ENCODE data around the gene CGNL1.

The CGNL1 gene

DNA sequence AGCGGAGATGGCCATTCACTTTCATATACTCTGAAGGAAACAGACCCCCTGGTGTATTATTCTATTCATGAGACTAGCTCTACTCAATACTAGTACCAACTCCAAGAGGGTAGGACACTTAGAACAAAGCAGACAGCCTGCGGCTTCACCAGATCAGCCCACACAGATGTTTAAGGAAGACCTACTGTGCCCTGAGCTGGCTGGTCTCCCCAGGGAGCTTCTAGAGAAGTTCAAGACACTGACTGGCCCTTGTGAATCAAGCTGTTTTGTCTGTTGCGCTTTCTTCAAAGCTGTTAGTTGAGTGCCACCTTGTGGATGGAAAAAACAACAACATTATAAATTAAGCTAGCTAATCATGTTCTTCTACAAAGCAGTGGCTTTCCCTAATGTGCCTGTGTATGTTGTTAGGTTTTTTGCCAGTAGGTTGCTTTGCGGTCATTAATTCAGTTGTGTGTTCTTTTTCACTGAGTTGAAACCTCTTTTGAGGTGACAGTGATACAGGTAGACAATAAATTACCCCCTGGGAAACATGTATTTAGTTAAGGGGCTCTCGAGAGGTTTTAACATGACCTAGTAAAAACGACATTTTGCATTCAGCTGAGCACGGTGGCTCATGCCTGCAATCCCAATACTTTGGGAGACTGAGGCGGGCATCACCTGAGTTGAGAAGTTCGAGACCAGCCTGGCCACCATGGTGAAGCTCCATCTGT, 151.2 kb downstream of the CGNL1 start:
- DNase-seq, result peak; percentile 54

DNA sequence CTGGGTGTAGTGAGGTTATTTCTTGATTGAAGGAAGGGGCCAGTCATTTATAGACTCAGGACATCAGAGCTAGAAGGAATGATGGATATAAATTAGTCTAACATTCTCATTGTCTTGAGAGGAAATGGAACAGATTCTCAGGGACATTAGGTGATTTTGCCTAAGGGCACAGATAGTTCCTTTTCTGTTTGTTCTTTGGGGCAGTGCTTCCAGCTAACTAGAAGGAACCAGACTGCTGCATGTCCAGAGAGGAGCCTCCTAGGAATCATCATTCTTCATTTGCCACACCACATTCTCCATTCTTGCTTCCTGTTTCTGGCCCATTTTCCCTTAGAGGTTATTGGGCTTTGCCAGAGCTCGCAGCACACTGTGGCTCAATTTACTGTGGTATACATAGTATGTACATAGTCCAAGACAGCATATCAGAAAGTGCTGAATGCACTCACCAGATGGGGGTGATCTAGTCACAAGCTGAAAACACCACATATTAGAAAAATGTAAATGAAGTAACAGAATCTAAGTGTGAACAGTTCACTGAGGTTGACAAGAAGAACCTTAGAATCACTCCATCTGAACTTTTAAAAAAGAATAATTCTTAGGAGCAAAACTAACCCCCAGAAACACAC, 152.7 kb downstream of the CGNL1 start:
- DNase-seq, result no peak

DNA sequence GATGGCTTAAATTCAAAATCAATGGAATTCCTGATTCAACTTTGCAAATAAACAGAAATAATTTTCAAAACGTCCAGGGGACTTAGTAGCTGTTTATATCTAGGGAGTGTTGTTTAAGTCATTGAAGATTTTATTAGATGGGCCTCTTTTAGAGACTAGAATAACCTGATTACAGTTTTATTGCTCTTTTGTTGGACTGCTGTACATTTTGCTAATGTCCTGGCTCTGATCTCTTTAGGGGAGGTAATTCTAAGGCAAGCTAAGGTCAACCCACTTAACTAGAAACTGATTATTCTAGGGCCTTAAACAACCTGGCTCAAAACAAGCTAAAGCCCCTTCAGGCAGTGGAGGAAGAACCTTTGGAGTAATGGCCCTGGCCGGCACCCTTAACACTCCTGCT, 153.4 kb downstream of the CGNL1 start:
- DNase-seq, result no peak

DNA sequence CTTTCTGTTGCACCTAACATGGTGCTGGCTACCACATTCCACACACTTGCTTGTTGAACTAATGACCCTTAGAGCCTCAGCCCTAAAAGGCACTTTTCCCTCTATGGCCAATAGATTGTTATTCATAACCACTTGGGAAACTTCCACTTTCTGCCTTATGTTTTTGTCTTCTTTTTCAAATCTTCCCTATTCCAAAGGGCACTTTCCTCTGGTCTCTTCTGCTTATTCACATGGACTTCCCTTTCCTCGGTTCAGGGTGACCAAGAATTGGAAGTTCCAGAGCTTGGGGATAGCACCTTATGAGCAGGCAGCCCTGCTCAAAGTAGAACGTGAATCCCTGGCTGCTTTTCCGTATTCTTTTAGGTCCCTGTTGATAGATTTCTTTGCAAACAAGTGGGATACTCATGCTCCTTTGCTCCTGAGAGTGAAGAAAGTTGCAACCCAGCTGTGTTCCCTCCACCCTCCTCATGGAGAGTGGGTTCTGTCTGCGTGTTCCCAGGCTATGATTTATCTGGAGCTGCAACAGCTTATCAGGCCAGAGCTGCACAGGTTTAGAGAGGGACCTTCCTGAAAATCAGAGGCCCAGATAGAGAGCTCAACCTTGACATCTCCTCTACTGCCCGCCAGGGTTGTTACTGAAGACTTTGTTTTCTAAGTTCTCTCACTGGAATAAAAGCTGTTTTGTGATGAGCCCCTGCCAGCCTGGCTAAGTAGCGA, 156.6 kb downstream of the CGNL1 start:
- no peak for DNase-seq

DNA sequence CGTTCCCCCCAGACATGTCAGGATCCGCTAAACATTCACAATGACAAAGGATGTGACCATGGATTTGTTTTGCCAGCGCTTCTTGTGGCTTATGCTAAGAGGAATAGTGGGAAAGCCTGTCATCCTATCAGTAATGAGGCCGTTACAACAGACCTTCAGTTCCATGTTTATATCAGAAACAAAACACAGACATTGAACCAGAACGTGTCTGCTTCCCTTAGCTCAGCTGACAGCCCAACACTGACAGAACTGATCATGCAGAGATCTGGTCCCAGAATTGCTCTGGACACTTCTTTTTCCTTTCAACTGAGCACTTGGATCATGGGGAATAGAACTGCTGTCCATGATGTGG, 157.1 kb downstream of the CGNL1 start:
- no peak for DNase-seq

DNA sequence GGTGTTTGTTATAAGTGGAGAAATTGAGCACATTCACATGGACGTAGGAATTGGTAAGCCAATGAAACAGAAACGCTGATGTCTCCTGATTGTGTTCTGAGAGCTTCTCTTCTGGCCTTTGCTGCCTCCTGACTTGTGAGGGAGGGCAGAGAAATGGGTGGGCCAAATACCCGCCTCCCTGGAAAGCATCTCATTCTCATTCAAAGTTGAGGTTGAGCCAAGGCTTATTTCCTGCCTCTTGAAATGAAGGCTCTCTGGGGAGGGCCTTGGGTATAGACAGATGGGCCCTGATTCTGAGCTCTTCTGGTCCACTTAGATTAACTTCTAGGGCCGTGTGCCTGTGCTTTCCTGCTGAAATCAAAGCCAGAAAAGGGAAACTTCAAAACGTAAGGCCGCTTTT, 158.0 kb downstream of the CGNL1 start:
- DNase-seq, result no peak

DNA sequence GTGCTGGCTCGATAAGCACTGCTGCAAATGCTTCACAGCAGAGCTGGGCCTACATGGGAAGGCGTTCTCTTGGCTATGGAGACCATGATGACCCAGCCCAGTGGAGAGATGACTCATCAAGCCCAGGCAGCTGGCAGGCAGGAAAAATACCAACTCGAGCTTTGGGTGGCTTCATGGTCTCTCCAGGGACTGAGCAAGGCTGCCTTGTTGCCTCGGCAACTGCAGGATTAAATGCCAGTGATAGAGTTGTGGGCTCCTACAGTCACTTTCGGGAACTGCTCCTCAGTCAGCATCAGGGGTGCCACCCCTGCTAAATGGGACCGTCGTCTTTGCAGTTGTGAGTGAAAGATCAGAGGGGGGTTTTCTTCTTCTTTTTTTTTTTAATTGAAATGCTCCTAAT, 160.8 kb downstream of the CGNL1 start:
- DNase-seq, result no peak

DNA sequence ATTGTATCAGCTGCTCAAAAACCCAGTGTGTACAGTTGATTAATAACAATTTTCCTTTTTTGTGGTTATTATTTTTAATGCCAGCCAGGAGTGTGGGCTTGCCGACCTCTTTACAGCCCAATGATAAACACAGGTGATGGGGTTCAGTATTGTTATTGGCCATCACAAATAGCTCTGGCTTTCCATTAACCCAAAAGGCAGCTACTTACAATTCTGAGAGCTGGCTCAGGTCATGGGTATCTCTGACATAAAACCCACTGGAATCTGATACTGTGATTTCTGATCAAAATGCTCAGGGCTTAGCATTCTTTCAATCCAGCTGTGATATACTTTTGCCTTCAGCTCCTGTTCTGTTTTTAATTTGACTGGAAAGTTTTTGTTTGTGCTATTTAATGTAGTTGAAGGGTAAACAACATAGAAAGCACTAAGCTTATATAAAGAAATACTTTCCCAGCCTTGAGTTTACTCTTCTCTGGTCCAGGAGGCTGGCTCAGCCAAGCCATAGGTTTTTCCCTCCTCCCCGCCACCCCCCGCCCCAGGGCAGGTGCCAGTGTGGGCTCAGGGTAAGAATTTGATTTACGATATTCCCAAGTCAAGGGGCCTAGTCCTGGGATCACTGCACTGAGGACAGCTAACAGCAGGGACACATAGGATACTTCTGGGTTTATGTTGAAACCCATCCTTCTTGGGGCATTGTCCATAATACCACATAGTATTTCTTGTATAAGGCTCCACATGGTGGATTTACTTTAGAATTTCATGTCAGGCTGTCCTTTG, 161.4 kb downstream of the CGNL1 start:
- DNase-seq, result no peak

DNA sequence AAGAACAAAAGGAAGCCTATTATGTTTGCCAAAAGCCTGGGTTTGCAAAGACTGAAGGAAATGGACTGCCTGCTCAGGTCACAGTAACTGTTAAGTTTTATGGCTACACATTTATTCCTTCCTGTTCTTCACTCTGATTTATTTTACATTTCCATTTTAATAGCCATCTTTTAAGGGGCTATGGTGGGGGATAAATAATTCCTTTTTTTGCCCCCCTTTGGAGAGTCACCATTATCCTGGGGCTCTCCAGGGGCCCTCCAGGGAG, 161.9 kb downstream of the CGNL1 start:
- DNase-seq, result no peak

DNA sequence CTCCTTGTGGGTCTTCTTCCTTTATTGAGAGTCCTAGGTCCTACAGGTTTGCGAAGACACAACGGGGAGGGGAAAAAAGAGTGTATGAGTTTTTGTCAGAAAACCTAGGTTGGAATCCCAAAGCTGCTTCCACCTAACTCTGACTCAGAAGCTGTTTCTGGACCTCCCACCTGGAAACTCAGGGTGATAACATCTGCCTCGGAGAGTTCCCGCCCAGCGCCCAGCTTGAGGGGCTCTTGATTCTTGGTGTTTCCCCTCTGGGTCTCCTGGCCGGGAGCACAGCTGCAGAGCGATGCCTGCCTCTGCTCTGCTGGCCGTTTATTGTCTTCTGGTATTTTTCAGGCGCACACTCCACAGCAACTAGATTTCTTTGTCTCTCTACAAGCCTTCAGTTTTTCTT, 162.5 kb downstream of the CGNL1 start:
- DNase-seq, result no peak

DNA sequence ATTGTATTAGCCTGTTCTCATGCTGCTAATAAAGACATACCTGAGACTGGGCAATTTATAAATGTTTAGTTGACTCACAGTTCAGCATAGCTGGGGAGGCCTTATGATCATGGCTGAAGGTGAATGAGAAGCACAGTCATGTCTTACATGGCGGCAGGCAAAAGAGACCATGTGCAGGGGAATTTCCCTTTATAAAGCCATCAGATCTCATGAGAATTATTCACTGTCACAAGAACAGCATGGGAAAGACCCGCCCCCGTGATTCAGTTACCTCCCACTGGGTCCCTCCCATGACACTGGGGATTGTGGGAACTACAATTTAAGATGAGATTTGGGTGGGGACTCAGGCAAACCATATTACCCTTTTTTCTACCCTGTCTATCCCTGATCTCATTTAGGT, 163.9 kb downstream of the CGNL1 start:
- DNase-seq, result no peak

DNA sequence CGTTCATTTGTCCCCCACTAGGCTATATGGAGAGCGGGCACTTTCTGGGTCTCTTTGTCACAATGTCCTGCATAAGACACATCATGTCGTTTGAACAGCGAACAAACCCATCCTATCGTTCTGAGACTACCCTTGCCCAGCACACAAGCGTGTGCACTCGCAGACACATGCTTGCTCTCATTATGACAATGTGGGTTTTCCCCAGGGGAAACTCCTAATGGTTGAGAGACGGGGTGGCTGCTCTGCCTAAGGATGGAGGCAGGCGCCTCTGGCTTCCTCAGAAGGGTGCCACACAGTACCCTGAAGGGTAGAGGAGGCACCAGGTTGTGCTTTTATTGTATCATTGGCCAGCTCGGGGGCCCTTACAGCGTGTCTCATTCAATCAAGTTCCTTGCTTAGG, 164.4 kb downstream of the CGNL1 start:
- peak; percentile 75 for DNase-seq

DNA sequence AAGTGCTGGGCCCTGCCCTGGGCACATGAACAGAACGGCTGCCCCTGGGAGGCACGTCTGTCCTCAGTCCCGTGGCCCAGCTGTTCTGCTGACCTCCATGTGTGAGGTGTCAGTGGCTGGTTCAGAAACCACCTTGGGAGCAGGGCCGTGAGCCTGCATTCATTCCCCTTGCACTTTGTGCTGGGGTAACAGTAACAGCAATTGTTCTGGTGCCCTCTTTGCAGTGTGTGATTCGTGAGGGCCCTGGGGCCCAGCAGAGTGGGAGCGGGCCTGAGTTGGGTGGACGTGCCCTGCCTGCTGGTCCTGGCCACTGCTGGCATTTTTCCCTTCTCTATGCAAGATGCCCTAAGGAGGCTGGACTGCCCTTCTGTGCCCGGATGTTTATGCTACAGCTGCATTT, 165.0 kb downstream of the CGNL1 start:
- no peak for DNase-seq

DNA sequence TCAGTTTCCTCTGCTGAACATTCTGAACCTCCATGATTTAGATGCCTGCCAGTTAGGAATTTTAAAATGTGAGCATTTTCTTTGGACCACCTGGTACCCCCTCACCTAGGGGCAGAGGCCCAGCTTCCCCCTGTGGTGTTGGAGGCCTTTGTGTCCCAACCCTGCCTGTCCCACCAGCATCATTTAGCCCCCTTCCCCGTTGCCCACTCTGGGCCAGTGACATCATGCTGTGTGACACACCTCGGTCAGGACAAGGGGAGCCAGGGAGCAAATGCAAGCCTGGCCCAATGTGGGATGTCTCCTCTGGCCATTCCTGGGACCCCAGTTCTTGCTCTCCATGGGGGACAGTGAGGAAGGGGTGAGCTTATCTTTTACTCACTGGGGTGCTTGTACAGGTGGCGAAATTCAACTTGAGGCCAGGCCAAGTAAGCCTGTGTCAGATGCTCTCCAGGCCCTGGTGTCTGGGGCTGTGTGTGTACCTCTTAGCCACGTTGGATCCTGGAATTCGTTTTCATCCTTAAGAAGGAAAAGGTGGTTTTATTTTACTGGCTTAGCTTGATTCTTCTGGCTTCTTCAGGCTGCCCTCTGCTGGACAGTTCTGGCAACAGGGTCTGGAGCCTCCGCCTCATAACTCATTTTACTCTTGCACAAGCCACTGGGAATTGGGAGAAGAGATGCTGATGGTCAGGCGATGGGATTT, 165.7 kb downstream of the CGNL1 start:
- peak; percentile 44 for DNase-seq

DNA sequence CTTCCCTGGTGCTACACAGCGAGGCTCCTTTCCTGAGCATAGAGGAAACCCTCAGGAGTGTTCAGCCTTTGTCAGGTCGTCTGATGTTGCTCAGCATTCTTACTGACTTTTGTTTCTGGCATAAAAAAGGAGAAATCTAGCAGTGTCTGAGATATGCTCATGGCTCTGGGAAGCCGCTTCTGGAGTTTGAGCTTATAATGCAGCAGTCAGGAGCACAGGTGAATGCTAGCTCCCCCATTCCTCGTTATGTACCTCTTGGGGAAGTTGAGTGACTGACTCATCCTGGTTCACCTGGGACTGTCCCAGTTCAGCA, 166.2 kb downstream of the CGNL1 start:
- no peak for DNase-seq

DNA sequence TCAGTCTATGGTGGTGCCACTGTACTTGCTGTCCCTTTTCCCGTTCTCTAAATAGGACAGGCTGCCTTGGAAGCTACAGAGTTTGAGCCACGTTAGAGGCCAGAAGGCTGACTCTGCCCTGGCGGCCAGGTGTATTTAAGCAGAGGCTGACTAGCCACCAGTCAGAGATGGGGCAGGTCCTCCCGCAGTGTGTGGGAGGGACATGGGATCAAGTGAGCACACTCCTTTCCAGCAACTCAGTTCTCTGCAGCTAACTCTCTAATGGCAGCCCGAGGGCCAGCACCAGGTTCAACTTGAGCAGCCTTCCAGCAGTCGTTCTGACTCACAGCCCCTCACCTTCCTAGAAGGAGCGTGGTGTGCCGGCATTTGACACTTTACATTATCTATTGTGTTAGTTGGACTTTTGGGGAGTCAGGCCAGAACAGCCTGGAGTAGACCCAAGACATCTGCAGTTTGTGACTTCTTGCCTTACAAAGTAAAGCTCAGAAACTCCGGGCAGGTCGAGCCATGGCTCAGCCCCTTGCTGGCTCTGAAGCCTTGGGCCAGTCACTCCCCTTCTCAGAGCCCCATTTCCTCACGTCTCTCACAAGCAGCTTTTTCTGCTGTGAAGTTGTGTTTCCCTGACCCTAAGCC, 168.7 kb downstream of the CGNL1 start:
- DNase-seq, result no peak

DNA sequence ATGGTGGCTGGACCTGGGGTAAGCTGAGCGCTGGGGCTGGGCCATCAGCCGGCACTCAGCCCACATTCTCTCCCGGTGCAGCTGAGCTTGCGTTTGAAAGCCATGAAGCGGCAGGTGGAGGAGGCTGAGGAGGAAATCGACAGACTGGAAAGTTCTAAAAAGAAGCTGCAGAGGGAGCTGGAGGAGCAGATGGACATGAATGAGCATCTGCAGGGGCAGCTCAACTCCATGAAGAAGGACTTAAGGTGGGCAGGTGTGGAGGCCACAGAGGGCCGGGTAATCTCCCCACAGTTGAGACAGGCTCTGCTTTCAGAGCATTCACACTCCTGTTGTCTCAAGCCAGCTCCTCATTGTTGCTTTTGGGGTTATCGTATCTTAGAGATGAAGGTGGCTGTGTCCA, 169.7 kb downstream of the CGNL1 start:
- no peak for DNase-seq

DNA sequence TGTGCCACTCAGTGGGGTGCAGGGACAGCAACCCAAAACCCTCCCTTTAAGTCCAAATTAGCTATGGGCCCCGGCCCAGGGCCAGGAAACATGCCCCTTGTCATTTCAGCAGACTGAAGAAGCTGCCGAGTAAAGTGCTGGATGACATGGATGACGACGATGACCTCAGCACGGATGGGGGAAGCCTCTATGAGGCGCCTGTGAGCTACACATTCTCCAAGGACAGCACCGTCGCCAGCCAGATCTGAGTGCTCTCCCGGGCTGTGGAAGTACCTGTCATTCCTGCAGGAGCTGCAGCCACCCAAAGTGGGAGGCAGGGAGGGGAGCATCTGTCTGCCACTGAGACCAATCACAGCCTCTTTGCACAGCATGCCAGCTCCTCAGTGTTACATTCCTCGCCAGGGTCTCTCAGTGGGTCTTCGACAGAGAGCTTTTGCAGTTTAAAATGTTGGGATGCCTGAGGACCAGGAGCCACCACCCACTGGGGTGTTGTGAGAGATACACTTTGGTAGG, 171.0 kb downstream of the CGNL1 start:
- no peak for DNase-seq

DNA sequence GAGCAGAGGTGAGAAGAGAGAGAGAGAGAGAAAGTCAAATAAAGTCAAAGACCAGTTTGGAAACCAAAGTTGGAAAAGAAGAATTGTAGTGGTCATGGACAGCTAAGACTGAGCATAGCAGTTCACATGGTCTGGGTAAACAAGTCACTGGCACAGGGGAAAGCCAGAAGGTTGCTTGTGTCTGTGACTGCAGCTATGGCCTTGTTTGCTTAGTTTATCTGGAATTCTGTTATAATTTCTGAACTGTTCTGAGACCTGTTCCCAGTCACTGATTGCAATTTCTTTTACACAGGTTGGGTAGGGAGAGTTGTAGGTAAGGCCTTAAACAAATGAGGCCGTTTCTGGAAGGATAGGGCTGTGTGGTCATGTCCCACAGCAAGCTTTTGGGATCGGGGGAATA, 172.0 kb downstream of the CGNL1 start:
- DNase-seq, result no peak

DNA sequence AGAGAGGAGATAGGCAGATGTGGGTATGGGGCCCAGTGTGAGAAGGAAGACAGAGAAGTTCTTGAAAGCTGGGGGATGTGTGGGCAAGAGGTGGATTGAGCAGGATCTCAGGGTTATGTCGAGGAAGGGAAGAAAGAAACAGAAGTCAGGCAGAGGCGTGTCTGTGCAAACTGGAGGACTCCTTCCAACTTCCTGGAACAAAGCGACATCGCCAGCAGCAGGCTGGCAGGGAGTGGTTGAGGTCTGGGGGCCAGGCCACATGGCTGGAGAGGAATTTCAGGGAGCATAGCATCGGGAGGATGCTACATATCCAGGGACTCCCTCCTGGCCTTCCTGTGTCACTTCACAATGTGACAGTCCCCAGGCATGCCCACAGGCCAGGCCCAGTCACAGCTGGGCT, 172.5 kb downstream of the CGNL1 start:
- no peak for DNase-seq

DNA sequence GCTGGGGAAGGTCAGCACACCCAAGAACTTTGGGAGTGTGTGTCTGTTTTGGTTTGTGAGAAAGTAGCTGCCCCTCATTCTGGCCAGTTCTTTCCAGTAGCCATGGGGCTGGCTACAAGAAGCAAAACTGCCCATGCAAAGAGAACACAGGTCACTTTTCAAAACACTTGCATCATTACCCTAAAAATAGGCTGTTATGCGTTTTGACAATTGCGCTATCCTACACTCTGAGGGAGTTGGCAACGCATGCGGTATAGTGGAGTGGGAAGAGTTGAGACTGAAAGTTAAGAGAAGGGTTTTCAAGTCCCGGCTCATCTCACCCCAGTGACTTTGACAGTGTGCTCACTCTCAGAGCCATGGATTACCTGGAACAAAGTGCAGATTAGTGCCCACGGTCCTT, 173.6 kb downstream of the CGNL1 start:
- DNase-seq, result no peak

DNA sequence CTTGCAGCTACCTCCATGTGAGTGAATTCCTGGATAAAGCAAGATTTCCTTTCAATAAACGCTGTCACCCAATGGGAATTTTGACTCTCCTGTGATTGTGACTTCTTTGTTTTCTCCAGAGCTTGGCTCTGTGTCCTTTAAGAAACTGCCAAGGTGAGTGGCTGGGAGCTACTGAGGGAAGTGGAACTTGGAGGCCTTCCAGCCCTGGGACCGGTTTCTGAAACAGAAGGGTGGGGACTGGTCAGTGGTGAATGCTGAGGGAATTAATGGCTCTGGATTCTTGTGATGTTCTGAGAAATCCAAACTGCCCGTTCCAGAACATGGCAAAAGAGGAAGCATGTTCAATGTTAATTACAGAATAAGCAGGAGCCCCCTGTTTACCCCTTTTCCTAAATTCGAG, 174.3 kb downstream of the CGNL1 start:
- no peak for DNase-seq

Data from activated CD4-positive, alpha-beta T cell treated with anti-CD3 and anti-CD28 coated beads, Interleukin-10, Interleukin-2, amounts not matched to agents 100 ng/mL and 50 ng/mL, durations not matched to agents 16 hours and 8 hours (primary cell).